Panc1 (cell line): Measurements from ENCODE around the gene PLA2G15. TPM values are rescaled to one million over a fixed set of nuclear protein-coding genes. Genes with fewer than 3 reads are reported as not detected.
"Not testable (repeated sequence)": the region's sequence is repeated elsewhere in the genome, so short reads cannot be mapped to it uniquely, and the experiment has no call there.

Experiments used
- ATAC-seq: fragments of 200-7000 bp; cut with Tn5 transposase; 2 replicates; pipeline ENCODE4 v1.9.1; 2020; ENCODE audit warnings: mild to moderate bottlenecking, moderate library complexity
- BruUV-seq: library from RNA; stranded (reverse); fragments of 400-500 nt; replicated peaks from 2 replicates; lab custom pipeline; 2021; lab: Mats Ljungman, UMichigan
- CTCF ChIA-PET: fragments of 300-600 bp; sonication (Branson Sonifier 250); formaldehyde crosslinking; loops from one replicate; lab custom pipeline; 2022; ENCODE audit warnings: antibody characterized with exemption; lab: Charles Lee
- POLR2A ChIA-PET: fragments of 300-600 bp; sonication (Branson Sonifier 250); formaldehyde crosslinking; loops from one replicate; lab custom pipeline; 2022; ENCODE audit warnings: antibody characterized with exemption; lab: Charles Lee
- DNase-seq: peaks from one replicate; pipeline ENCODE4 v3.0.0-alpha.2; 2010; ENCODE audit warnings: low read depth, low spot score
- H3K27ac ChIP-seq: 2 replicates; pipeline ENCODE4 v1.5.1; 2011; ENCODE audit warnings: mild to moderate bottlenecking, low read length, inconsistent platforms
- H3K27me3 ChIP-seq: fragments of 200-500 bp; sonication (Bioruptor generic); 2 replicates; pipeline ENCODE4 v1.6.0; 2014; ENCODE audit warnings: low read length, inconsistent platforms; ENCODE audit not compliant: control insufficient read depth, insufficient read depth
- H3K36me3 ChIP-seq: fragments of 200-500 bp; sonication (Bioruptor generic); 2 replicates; pipeline ENCODE4 v1.5.1; 2014; ENCODE audit warnings: inconsistent platforms, mild to moderate bottlenecking, low read length, moderate library complexity; ENCODE audit not compliant: control insufficient read depth, insufficient read depth
- H3K4me1 ChIP-seq: 2 replicates; pipeline ENCODE4 v1.5.1; 2011; ENCODE audit warnings: inconsistent platforms, mild to moderate bottlenecking, low read length, moderate library complexity; ENCODE audit not compliant: control insufficient read depth, insufficient read depth
- H3K4me3 ChIP-seq, 2 experiments: 2 replicates each; pipeline ENCODE4 v1.5.1; 2011 to 2012; ENCODE audit warnings: low read depth in 2 of 2, low read length in 2 of 2, mild to moderate bottlenecking in 2 of 2, inconsistent platforms in 1 of 2, moderate library complexity in 1 of 2
- H3K9me3 ChIP-seq: fragments of 200-500 bp; sonication (Bioruptor generic); 2 replicates; pipeline ENCODE4 v1.5.1; 2014; ENCODE audit warnings: low read depth, mild to moderate bottlenecking, inconsistent platforms, low read length, moderate library complexity; ENCODE audit not compliant: control insufficient read depth, insufficient read depth
- CTCF ChIP-seq: fragments of 450-650 bp; IDR thresholded peaks from 2 replicates; pipeline ENCODE4 v1.5.1; 2017; ENCODE audit warnings: mild to moderate bottlenecking
- POLR2AphosphoS5 ChIP-seq: IDR thresholded peaks from 2 replicates; pipeline ENCODE4 v1.6.1; 2012; ENCODE audit warnings: mild to moderate bottlenecking, low read depth, low read length, moderate library complexity
- REST ChIP-seq, 2 experiments: IDR thresholded peaks; 2 replicates each; pipeline ENCODE4 v1.6.1; 2011 to 2012; ENCODE audit warnings: low read depth in 2 of 2, control low read depth in 1 of 2, low read length in 1 of 2, mild to moderate bottlenecking in 1 of 2, moderate library complexity in 1 of 2; ENCODE audit not compliant: insufficient read depth in 1 of 2
- SIN3A ChIP-seq: IDR thresholded peaks from 2 replicates; pipeline ENCODE4 v1.6.1; 2012; ENCODE audit warnings: low read depth, mild to moderate bottlenecking, low read length, moderate library complexity, borderline replicate concordance; ENCODE audit not compliant: insufficient read depth
- TCF7L2 ChIP-seq: IDR thresholded peaks from 2 replicates; pipeline ENCODE4 v1.6.1; 2011; ENCODE audit warnings: mild to moderate bottlenecking, low read depth, low read length, inconsistent platforms
- in situ Hi-C: cut with HindIII; loops from 2 replicates; pipeline ENCODE4 v1.10.0; 2016; ENCODE audit warnings: low sequenced_read_pairs, low pct_unique_long_range_greater_than_20kb
- intact Hi-C: fragments of 100-400 bp; cut with micrococcal nuclease; formaldehyde crosslinking; loops from one replicate; pipeline ENCODE4 v1.10.0; 2022; ENCODE audit not compliant: unreplicated experiment
- total RNA-seq: library from RNA; stranded (reverse); gene quantifications from one replicate; pipeline ENCODE4 v1.2.1, GENCODE V29; 2021; ENCODE audit not compliant: unreplicated experiment

The PLA2G15 gene
- total RNA-seq, 1 experiment from 2014 or later: 14.3 TPM

GRCh38 chr16:68288252-68288650 lies 43.1 kb downstream of the PLA2G15 start:
- POLR2A ChIA-PET: no interaction called here
- Histone ChIP-seq H3K36me3 (no peaks in the 10 kb centered on the region; the same call in 1 of the 2 replicates), H3K4me3 (no peak overlapping the region), H3K27me3 (no peaks in the 10 kb centered on the region), H3K9me3 (no peaks in the 10 kb centered on the region), H3K4me1 (no peaks in the 10 kb centered on the region), H3K27ac (no peak overlapping the region)
- in situ Hi-C loops (no loop called here), intact Hi-C loops (no loop called here)
- BruUV-seq: no TSS peak
- DNase-seq: no peak
- CTCF ChIA-PET: interaction anchor here (0.6 kb wide), 1 partner anchor 39 kb away, joined by 4 read pairs; no protein-coding TSS in a partner anchor
- no peak for TF ChIP-seq SIN3A
- ATAC-seq: no peak

- POLR2A ChIA-PET, BruUV-seq, H3K4me3 ChIP-seq, DNase-seq, H3K27me3 ChIP-seq, intact Hi-C loops, H3K27ac ChIP-seq, H3K4me1 ChIP-seq, ATAC-seq, H3K36me3 ChIP-seq, in situ Hi-C loops, H3K9me3 ChIP-seq: not testable (repeated sequence)
- CTCF ChIA-PET: interaction anchor here (0.6 kb wide), 1 partner anchor 39 kb away, joined by 4 read pairs; no protein-coding TSS in a partner anchor
These were observed 43.6 kb downstream of the PLA2G15 start for GRCh38 chr16:68288796-68289195.

- no peak for TF ChIP-seq POLR2AphosphoS5
- no peak for TF ChIP-seq TCF7L2
- TF ChIP-seq REST (IDR thresholded peaks at IDR 0.05; ENCODE audit: insufficient read depth in 1 of 2, low read depth in 2 of 2, low read length in 1 of 2): no peak
- TF ChIP-seq CTCF: no peak
- TF ChIP-seq SIN3A: no peak
- no peak for DNase-seq
These were observed 44.0 kb downstream of the PLA2G15 start for GRCh38 chr16:68289202-68289601.

More at GRCh38 chr16:68289202-68289601, 44.0 kb downstream of the PLA2G15 start:
- Histone ChIP-seq H3K4me1 (no peaks in the 10 kb centered on the region), H3K9me3 (no peaks in the 10 kb centered on the region), H3K27ac (no peak overlapping the region), H3K27me3 (no peaks in the 10 kb centered on the region), H3K4me3 (no peak overlapping the region), H3K36me3 (no peaks in the 10 kb centered on the region; the same call in 1 of the 2 replicates)
- in situ Hi-C loops: no loop called here
- intact Hi-C loops: no loop called here
- ChIA-PET CTCF (no interaction called here), POLR2A (interaction anchor here (0.6 kb wide), 1 partner anchor 10 kb away, joined by 3 read pairs; no protein-coding TSS in a partner anchor)
- ATAC-seq: no peak
- BruUV-seq: no TSS peak
